ENCODE results near the gene DOLPP1.

DNA sequence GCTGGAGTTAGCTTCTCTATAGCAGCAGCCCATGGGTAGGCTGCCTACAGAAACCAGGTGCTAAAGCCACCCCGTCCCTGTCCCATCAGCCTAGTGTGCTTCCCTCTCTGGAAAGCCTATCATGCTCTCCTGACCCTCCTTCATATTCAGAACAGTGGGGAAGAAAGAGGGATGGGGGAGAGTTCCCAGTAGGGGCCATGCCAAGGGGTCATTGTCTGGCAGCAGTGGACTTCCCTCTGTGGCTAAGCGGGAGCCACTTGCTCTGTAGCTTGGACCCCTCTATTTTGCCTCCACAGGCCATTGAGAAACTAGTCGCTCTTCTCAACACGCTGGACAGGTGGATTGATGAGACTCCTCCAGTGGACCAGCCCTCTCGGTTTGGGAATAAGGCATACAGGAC is 47.8 kb downstream of the DOLPP1 start:
- TF ChIP-seq, protein P1, sequence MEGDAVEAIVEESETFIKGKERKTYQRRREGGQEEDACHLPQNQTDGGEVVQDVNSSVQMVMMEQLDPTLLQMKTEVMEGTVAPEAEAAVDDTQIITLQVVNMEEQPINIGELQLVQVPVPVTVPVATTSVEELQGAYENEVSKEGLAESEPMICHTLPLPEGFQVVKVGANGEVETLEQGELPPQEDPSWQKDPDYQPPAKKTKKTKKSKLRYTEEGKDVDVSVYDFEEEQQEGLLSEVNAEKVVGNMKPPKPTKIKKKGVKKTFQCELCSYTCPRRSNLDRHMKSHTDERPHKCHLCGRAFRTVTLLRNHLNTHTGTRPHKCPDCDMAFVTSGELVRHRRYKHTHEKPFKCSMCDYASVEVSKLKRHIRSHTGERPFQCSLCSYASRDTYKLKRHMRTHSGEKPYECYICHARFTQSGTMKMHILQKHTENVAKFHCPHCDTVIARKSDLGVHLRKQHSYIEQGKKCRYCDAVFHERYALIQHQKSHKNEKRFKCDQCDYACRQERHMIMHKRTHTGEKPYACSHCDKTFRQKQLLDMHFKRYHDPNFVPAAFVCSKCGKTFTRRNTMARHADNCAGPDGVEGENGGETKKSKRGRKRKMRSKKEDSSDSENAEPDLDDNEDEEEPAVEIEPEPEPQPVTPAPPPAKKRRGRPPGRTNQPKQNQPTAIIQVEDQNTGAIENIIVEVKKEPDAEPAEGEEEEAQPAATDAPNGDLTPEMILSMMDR (IDR thresholded peaks at IDR 0.05 in 8 of 11, conservative IDR thresholded peaks at IDR 0.05 in 3 of 11): no peak
- TF ChIP-seq POLR2A (IDR thresholded peaks at IDR 0.05): no peak
